ENCODE data around the gene MPO. TPM values are rescaled to one million over a fixed set of nuclear protein-coding genes. Genes with fewer than 3 reads are reported as not detected.

Gene MPO
- total and polyA plus RNA-seq, 3 experiments from 2014 or later, result not detected

DNA sequence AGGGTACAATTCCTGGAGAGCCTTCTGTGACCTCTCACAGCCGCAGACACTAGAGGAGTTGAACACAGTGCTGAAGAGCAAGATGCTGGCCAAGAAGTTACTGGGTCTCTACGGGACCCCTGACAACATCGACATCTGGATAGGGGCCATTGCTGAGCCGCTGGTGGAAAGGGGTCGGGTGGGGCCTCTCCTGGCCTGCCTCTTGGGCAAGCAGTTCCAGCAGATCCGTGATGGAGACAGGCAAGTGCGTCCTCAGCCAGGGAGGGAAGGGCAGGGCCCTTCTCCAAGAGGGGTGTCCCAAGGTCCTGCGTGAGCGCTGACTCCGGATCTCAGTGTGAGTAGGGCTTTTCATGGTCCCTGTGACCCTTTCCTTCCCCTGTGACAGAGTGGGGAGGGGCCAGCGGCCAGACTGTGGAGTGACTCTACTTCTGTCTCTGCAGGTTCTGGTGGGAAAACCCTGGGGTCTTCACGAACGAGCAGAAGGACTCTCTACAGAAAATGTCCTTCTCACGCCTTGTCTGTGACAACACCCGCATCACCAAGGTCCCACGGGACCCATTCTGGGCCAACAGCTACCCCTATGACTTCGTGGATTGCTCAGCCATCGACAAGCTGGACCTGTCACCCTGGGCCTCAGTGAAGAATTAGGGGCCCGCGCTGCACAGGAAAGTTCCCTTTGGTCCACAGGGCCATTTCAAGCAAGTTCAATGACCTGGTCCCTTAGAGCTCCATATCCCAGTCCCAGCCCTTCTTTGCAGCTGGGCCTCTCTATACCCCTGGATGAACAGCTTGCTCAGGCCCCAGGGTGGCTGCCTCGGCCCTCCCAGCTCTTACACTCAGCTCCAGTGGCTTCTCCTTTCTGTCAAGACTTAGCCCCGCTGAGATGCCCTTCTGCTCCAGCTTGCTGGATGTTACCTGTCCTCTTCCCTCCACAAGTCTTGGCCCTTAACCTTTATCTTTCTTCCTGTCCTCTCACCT lies 13.1 kb downstream of the MPO start:
- Histone ChIP-seq H3K9me3 (ENCODE audit: low read length) (no peaks in the 10 kb centered on the region), H3K4me3 (ENCODE audit: low read length) (no peak overlapping the region), H3K4me1 (ENCODE audit: insufficient read depth, low read length) (no peaks in the 10 kb centered on the region), H3K27me3 (ENCODE audit: insufficient read depth, low read length, poor library complexity, severe bottlenecking) (peaks cover 12% of the 10 kb centered on the region), H3K27ac (ENCODE audit: low read depth, low read length) (no peak overlapping the region), H3K36me3 (ENCODE audit: insufficient read depth, low read length) (no peaks in the 10 kb centered on the region)
- H3K4me1 Mint-ChIP-seq, result no peaks in the 10 kb centered on the region
- no peaks in the 10 kb centered on the region for H3K9me3 Mint-ChIP-seq
- H3K4me3 Mint-ChIP-seq, result no peak overlapping the region
- H3K36me3 Mint-ChIP-seq, result peaks cover 0 to 3% (median 0%) of the 10 kb centered on the region in 3 donors
- H3K27ac Mint-ChIP-seq, result peak overlapping the region in 1 of 8 donors; percentile 23
- no peak for DNase-seq
- ChIA-PET POLR2A (no interaction called here), CTCF (no interaction called here)
- peaks cover 30 to 46% of the 10 kb centered on the region in 2 donors for H3K27me3 Mint-ChIP-seq

DNA sequence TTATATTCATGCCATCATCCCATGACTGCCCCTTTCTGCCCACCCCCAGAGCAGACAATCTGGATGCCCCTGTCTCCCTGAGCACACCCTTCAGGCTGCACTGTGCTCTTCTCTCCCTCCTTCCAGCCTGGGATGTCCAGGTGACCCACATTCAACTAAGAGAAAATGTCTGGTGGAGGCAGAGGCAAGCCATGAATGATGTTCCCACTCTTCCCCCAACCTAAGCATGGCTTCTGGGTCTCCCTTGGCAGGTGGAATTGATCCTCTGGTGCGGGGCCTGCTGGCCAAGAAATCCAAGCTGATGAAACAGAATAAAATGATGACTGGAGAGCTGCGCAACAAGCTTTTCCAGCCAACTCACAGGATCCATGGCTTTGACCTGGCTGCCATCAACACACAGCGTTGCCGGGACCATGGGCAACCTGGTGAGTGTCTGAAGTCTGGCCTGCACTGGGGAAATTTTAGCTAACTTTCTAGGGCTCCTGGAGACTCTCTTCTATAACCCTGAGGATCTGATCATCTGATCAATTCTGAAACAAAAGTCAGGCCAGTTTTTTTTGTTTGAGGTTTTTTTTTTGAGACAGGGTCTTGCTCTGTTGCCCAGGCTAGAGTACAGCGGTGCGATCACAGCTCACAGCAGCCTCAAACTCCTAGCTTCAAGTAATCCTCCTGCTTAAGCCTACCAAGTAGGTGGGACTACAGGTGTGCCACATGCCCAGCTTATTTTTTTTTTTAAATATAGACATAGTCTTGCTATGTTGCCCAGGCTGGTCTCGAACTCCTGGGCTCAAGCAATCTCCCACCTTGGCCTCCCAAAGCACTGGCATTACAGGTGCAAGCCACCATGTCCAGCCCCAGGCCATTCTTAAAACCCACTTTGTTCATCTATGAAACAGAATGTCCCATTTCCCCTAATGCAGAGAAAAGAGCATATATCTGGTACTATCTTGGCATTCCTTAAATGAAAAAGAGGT lies 14.5 kb downstream of the MPO start:
- POLR2A ChIA-PET, result no interaction called here
- Mint-ChIP-seq H3K27ac (no peak overlapping the region), H3K4me3 (no peak overlapping the region), H3K4me1 (no peaks in the 10 kb centered on the region), H3K36me3 (peaks cover 0 to 3% (median 0%) of the 10 kb centered on the region in 3 donors), H3K27me3 (peaks cover 37 to 58% of the 10 kb centered on the region in 2 donors), H3K9me3 (no peaks in the 10 kb centered on the region)
- H3K4me1 ChIP-seq (ENCODE audit: insufficient read depth, low read length), result no peaks in the 10 kb centered on the region
- H3K9me3 ChIP-seq (ENCODE audit: low read length), result no peaks in the 10 kb centered on the region
- CTCF ChIA-PET, result interaction anchor here (1.7 kb wide), 1 partner anchor 17 kb away, joined by 7 read pairs; no protein-coding TSS in a partner anchor
- H3K4me3 ChIP-seq (ENCODE audit: low read length), result no peak overlapping the region
- no peaks in the 10 kb centered on the region for H3K36me3 ChIP-seq (ENCODE audit: insufficient read depth, low read length)
- peaks cover 13% of the 10 kb centered on the region for H3K27me3 ChIP-seq (ENCODE audit: insufficient read depth, low read length, poor library complexity, severe bottlenecking)
- no peak overlapping the region for H3K27ac ChIP-seq (ENCODE audit: low read depth, low read length)
- no peak for DNase-seq

DNA sequence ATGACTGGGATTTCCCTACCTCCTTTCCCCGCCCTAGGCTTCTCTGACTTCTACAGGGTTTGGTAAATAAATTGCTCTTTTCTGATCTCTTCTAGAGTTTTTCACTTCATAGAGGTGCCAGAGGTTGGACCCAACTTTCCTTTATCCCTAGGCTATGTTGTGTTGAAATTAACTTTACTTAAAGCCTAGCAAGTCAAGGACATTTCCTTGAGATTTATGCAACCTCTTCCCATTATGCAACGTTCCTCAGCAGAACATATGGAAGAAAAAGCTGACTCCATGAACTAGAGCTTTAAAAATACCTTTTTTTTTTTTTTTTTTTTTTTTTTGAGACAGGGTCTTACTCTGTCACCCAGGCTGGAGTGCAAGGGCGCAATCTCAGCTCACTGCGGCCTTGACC lies 15.5 kb downstream of the MPO start:
- Mint-ChIP-seq H3K27me3 (peaks cover 40 to 65% of the 10 kb centered on the region in 2 donors), H3K36me3 (peaks cover 0 to 3% (median 0%) of the 10 kb centered on the region in 3 donors), H3K27ac (no peak overlapping the region), H3K9me3 (no peaks in the 10 kb centered on the region), H3K4me3 (no peak overlapping the region), H3K4me1 (no peaks in the 10 kb centered on the region)
- H3K4me1 ChIP-seq (ENCODE audit: insufficient read depth, low read length), result no peaks in the 10 kb centered on the region
- ChIA-PET POLR2A (no interaction called here), CTCF (interaction anchor here (1.7 kb wide), 1 partner anchor 16 kb away, joined by 7 read pairs; no protein-coding TSS in a partner anchor)
- H3K9me3 ChIP-seq (ENCODE audit: low read length), result no peaks in the 10 kb centered on the region
- peaks cover 13% of the 10 kb centered on the region for H3K27me3 ChIP-seq (ENCODE audit: insufficient read depth, low read length, poor library complexity, severe bottlenecking)
- no peak overlapping the region for H3K4me3 ChIP-seq (ENCODE audit: low read length)
- no peaks in the 10 kb centered on the region for H3K36me3 ChIP-seq (ENCODE audit: insufficient read depth, low read length)
- no peak overlapping the region for H3K27ac ChIP-seq (ENCODE audit: low read depth, low read length)
- DNase-seq, result no peak

DNA sequence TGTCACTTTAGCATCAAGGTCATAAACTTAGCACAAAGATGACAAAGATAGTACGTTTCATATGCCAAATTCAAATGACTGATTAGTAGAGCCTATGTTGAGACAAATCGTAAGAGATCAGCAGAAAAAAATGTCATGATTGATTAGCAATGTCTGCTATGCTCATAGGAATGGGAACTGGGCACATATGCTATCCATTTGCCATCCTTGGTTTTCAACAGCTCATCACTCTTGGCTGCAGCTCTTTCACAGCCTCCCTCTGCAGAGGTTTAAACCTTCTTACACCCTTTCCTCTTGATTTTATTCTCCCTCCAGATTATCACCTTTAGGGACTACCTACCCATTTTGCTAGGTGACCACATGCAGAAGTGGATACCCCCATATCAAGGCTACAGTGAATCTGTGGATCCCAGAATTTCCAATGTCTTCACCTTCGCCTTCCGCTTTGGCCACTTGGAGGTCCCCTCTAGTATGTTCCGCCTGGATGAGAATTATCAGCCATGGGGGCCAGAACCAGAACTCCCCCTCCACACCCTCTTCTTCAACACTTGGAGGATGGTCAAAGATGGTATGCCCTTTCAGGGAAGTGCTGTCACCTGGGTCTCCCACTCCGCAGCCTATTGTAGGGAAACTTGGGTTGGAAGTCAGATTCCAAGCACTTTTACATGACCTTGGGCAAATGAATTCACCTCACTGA lies 16.2 kb downstream of the MPO start:
- no peak overlapping the region for H3K27ac Mint-ChIP-seq
- Histone ChIP-seq H3K27me3 (ENCODE audit: insufficient read depth, low read length, poor library complexity, severe bottlenecking) (peaks cover 13% of the 10 kb centered on the region), H3K9me3 (ENCODE audit: low read length) (no peaks in the 10 kb centered on the region), H3K36me3 (ENCODE audit: insufficient read depth, low read length) (no peaks in the 10 kb centered on the region), H3K4me3 (ENCODE audit: low read length) (no peak overlapping the region), H3K4me1 (ENCODE audit: insufficient read depth, low read length) (no peaks in the 10 kb centered on the region), H3K27ac (ENCODE audit: low read depth, low read length) (no peak overlapping the region)
- ChIA-PET POLR2A (no interaction called here), CTCF (interaction anchor here (1.0 kb wide), 1 partner anchor 15 kb away, joined by 5 read pairs; no protein-coding TSS in a partner anchor)
- DNase-seq, result no peak
- no peak overlapping the region for H3K4me3 Mint-ChIP-seq
- peaks cover 0 to 3% (median 0%) of the 10 kb centered on the region in 3 donors for H3K36me3 Mint-ChIP-seq
- no peaks in the 10 kb centered on the region for H3K4me1 Mint-ChIP-seq
- H3K27me3 Mint-ChIP-seq, result peaks cover 46 to 65% of the 10 kb centered on the region in 2 donors
- H3K9me3 Mint-ChIP-seq, result no peaks in the 10 kb centered on the region

DNA sequence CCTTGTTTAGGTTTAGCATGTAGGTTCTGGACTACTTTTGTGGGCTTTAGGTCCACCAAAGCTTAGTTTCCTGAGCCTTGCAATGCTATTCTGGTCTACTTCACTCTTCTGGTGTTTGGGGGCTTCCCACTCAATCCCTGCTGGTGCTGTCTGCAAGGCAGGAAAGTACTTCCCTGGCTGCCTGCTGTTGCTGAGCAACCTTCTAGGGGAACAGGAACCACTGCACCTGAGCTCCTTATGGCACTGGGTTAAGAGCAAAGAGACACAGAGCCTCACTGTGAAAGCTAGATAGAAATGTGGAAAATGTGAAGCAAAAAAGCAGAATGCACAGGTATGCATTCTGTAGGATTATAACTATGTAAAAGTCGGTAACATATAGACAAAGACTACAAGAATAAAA lies 17.0 kb downstream of the MPO start:
- Mint-ChIP-seq H3K4me3 (no peak overlapping the region), H3K27ac (no peak overlapping the region), H3K4me1 (no peaks in the 10 kb centered on the region), H3K36me3 (peaks cover 0 to 3% (median 0%) of the 10 kb centered on the region in 3 donors), H3K9me3 (no peaks in the 10 kb centered on the region), H3K27me3 (peaks cover 46 to 72% of the 10 kb centered on the region in 2 donors)
- no peak overlapping the region for H3K4me3 ChIP-seq (ENCODE audit: low read length)
- ChIA-PET POLR2A (no interaction called here), CTCF (interaction anchor here (1.0 kb wide), 1 partner anchor 14 kb away, joined by 5 read pairs; no protein-coding TSS in a partner anchor)
- DNase-seq, result no peak
- H3K27ac ChIP-seq (ENCODE audit: low read depth, low read length), result no peak overlapping the region
- no peaks in the 10 kb centered on the region for H3K36me3 ChIP-seq (ENCODE audit: insufficient read depth, low read length)
- H3K9me3 ChIP-seq (ENCODE audit: low read length), result no peaks in the 10 kb centered on the region
- H3K27me3 ChIP-seq (ENCODE audit: insufficient read depth, low read length, poor library complexity, severe bottlenecking), result peaks cover 13% of the 10 kb centered on the region
- no peaks in the 10 kb centered on the region for H3K4me1 ChIP-seq (ENCODE audit: insufficient read depth, low read length)

DNA sequence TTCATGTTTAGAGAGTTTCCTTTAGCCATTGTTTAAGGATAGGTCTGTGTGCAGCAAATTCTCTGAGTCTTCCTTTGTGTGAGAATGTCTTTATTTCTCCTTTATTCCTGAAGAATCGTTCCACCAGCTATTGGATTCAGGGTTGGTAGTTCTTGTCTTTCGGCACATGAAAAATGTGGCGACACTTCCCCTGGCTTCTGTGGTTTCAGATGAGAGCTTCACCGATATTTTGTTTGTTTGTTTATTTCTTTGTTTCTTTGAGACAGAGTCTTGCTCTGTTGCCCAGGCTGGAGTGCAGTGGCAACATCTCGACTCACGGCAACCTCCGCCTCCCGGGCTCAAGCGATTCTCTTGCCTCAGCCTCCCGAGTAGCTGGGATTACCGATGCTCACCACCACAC lies 18.6 kb downstream of the MPO start:
- Histone ChIP-seq H3K4me1 (ENCODE audit: insufficient read depth, low read length) (no peaks in the 10 kb centered on the region), H3K27me3 (ENCODE audit: insufficient read depth, low read length, poor library complexity, severe bottlenecking) (peaks cover 13% of the 10 kb centered on the region), H3K4me3 (ENCODE audit: low read length) (no peak overlapping the region), H3K36me3 (ENCODE audit: insufficient read depth, low read length) (no peaks in the 10 kb centered on the region), H3K9me3 (ENCODE audit: low read length) (no peaks in the 10 kb centered on the region), H3K27ac (ENCODE audit: low read depth, low read length) (no peak overlapping the region)
- Mint-ChIP-seq H3K27ac (peak overlapping the region in 1 of 8 donors; percentile 35), H3K4me1 (no peaks in the 10 kb centered on the region), H3K27me3 (peaks cover 43 to 77% of the 10 kb centered on the region in 2 donors), H3K4me3 (no peak overlapping the region), H3K36me3 (peaks cover 0 to 3% (median 0%) of the 10 kb centered on the region in 3 donors), H3K9me3 (no peaks in the 10 kb centered on the region)
- ChIA-PET CTCF (no interaction called here), POLR2A (no interaction called here)
- DNase-seq, result no peak

DNA sequence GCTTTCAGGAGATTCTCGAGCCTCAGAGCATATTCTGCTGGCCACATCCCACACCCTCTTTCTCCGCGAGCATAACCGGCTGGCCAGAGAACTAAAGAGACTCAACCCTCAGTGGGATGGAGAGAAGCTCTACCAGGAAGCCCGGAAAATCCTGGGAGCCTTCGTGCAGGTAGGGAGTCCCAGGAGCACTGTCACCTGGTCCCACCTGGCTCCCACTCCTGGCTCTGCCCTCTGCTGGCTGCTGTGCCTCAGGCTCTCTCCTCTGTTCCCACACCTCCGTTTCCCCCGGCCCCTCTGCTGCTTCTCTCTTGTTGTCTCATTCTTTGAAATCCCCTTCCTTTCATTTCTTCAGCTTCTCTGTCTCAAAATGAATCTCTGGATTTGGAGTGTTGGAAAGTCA lies 25.9 kb downstream of the MPO start:
- no peaks in the 10 kb centered on the region for H3K9me3 Mint-ChIP-seq
- Histone ChIP-seq H3K27ac (ENCODE audit: low read depth, low read length) (no peak overlapping the region), H3K27me3 (ENCODE audit: insufficient read depth, low read length, poor library complexity, severe bottlenecking) (no peaks in the 10 kb centered on the region), H3K36me3 (ENCODE audit: insufficient read depth, low read length) (no peaks in the 10 kb centered on the region), H3K4me1 (ENCODE audit: insufficient read depth, low read length) (peaks cover 3% of the 10 kb centered on the region), H3K9me3 (ENCODE audit: low read length) (no peaks in the 10 kb centered on the region), H3K4me3 (ENCODE audit: low read length) (no peak overlapping the region)
- peaks cover 0 to 9% (median 3%) of the 10 kb centered on the region in 3 donors for H3K4me1 Mint-ChIP-seq
- DNase-seq, result no peak
- ChIA-PET CTCF (no interaction called here), POLR2A (no interaction called here)
- no peaks in the 10 kb centered on the region for H3K36me3 Mint-ChIP-seq
- H3K27ac Mint-ChIP-seq, result no peak overlapping the region
- no peak overlapping the region for H3K4me3 Mint-ChIP-seq
- H3K27me3 Mint-ChIP-seq, result peaks cover 6 to 36% of the 10 kb centered on the region in 2 donors

All from CD8-positive, alpha-beta memory T cell (primary cell).